Pons (tissue), 1 donor: Measurements from ENCODE around the gene ITGA6.

Source experiments
- DNase-seq: peaks from one replicate; pipeline ENCODE4 v3.0.0-alpha.2; 2016; ENCODE audit warnings: low spot score

The ITGA6 gene

GRCh38 chr2:172427256-172427989 lies at the start of gene ITGA6:
Gene ITGA6 (plus strand): TSS chr2:172427586.
- peak; percentile 68 for DNase-seq

GRCh38 chr2:172380436-172381274 lies 46.7 kb upstream of the ITGA6 start:
- no peak for DNase-seq

GRCh38 chr2:172381275-172382027 lies 45.9 kb upstream of the ITGA6 start:
- no peak for DNase-seq

GRCh38 chr2:172387361-172387760 lies 40.0 kb upstream of the ITGA6 start:
- no peak for DNase-seq

GRCh38 chr2:172389685-172390339 lies 37.6 kb upstream of the ITGA6 start:
- no peak for DNase-seq

- DNase-seq = peak; percentile 20
Observed at GRCh38 chr2:172394002-172394401, 33.4 kb upstream of the ITGA6 start.

GRCh38 chr2:172395503-172395902 lies 31.9 kb upstream of the ITGA6 start:
- DNase-seq = no peak

GRCh38 chr2:172397148-172397834 lies 30.1 kb upstream of the ITGA6 start:
- no peak for DNase-seq

GRCh38 chr2:172398440-172398839 lies 28.9 kb upstream of the ITGA6 start:
- DNase-seq = no peak

- no peak for DNase-seq
Observed at GRCh38 chr2:172399765-172400164, 27.6 kb upstream of the ITGA6 start.

- no peak for DNase-seq
Observed at GRCh38 chr2:172402198-172402597, 25.2 kb upstream of the ITGA6 start.

GRCh38 chr2:172403402-172403801 lies 24.0 kb upstream of the ITGA6 start:
- DNase-seq = no peak

- DNase-seq = peak; percentile 17
Observed at GRCh38 chr2:172403881-172404468, 23.4 kb upstream of the ITGA6 start.

- DNase-seq = peak; percentile 54
Observed at GRCh38 chr2:172404824-172405223, 22.6 kb upstream of the ITGA6 start.

- no peak for DNase-seq
Observed at GRCh38 chr2:172405673-172406072, 21.7 kb upstream of the ITGA6 start.

- no peak for DNase-seq
Observed at GRCh38 chr2:172408143-172408766, 19.1 kb upstream of the ITGA6 start.

- DNase-seq = no peak
Observed at GRCh38 chr2:172409042-172409441, 18.3 kb upstream of the ITGA6 start.

- no peak for DNase-seq
Observed at GRCh38 chr2:172412984-172413492, 14.3 kb upstream of the ITGA6 start.

- no peak for DNase-seq
Observed at GRCh38 chr2:172415157-172415864, 12.1 kb upstream of the ITGA6 start.

- no peak for DNase-seq
Observed at GRCh38 chr2:172415865-172416183, 11.6 kb upstream of the ITGA6 start.
